Left lung (tissue), 10 donors: ENCODE results near the gene ACSL3. TPM values are rescaled to one million over a fixed set of nuclear protein-coding genes. Genes with fewer than 3 reads are reported as not detected.

ENCODE experiments used
- ATAC-seq: fragments of 200-7000 bp; cut with Tn5 transposase; one replicate; pipeline ENCODE4 v1.9.1; 2020; ENCODE audit warnings: moderate library complexity
- DNase-seq, 4 donors: peaks; one replicate each; pipeline ENCODE4 v3.0.0-alpha.2; 2013 to 2020
- H3K27ac ChIP-seq, 2 donors: fragments of 200-600 bp; sonication (generic) in 1 of 2; one replicate each; pipeline versions ENCODE4 v1.5.0 to v1.8.0; 2020 to 2021
- H3K27me3 ChIP-seq, 2 donors: fragments of 200-600 bp; sonication (generic) in 1 of 2; one replicate each; pipeline versions ENCODE4 v1.5.0 to v1.8.0; 2020 to 2021
- H3K36me3 ChIP-seq, 2 donors: fragments of 200-600 bp; sonication (generic) in 1 of 2; one replicate each; pipeline versions ENCODE4 v1.5.0 to v1.8.0; 2020 to 2021
- H3K4me1 ChIP-seq, 2 donors: fragments of 200-600 bp; one replicate each; pipeline ENCODE4 v1.8.0; 2021
- H3K4me3 ChIP-seq, 2 donors: fragments of 200-600 bp; sonication (generic) in 1 of 2; one replicate each; pipeline versions ENCODE4 v1.5.0 to v1.8.0; 2020 to 2021; ENCODE audit warnings: mild to moderate bottlenecking in 1 of 2
- H3K9me3 ChIP-seq, 2 donors: fragments of 200-600 bp; sonication (generic) in 1 of 2; one replicate each; pipeline versions ENCODE4 v1.5.0 to v1.8.0; 2020 to 2021
- CTCF ChIP-seq, 2 donors: fragments of 200-600 bp; sonication (generic) in 1 of 2; IDR thresholded peaks; one replicate each; pipeline versions ENCODE4 v1.5.0 to v1.8.0; 2021; ENCODE audit warnings: antibody characterized with exemption in 2 of 2
- intact Hi-C, 2 donors: fragments of 100-400 bp; cut with DNase I; formaldehyde crosslinking; loops; one replicate each; pipeline versions ENCODE4 v1.11.2 to v1.14.2; 2022
- polyA plus RNA-seq, 6 donors: library from polyadenylated mRNA; unstranded; fragments of 120-200 nt; gene quantifications; one replicate each; pipeline ENCODE4 v1.2.1, GENCODE V29; 2013; ENCODE audit not compliant: insufficient read length in 6 of 6
- total RNA-seq, 2 donors: library from RNA; stranded (reverse); fragmentation: NEBNext Ultra II Directional; extraction: Animal tissue kit (Norgen Biotek cat#: 25700); gene quantifications; one replicate each; pipeline ENCODE4 v1.2.1, GENCODE V29; 2021
- donor health status: DM: no; HTN: yes; CAD: no.
- donor health status: DM: no; HTN: no; CAD: no.

ACSL3 gene
- total and polyA plus RNA-seq, 8 donors: 55.1 to 102 (median 61.0) TPM

- H3K9me3 ChIP-seq: no peaks in the 10 kb centered on the region
- no peaks in the 10 kb centered on the region for H3K27me3 ChIP-seq
- H3K4me1 ChIP-seq: peaks cover 0 to 30% of the 10 kb centered on the region in 2 donors
- H3K27ac ChIP-seq: peak overlapping the region in 1 of 2 donors; percentile 55
- H3K36me3 ChIP-seq: no peaks in the 10 kb centered on the region
- no peak overlapping the region for H3K4me3 ChIP-seq
- peak; percentile 50 to 67 for TF ChIP-seq CTCF (IDR thresholded peaks at IDR 0.05)
- peak in 1 of 4 donors; percentile 55 for DNase-seq
- ATAC-seq: peak; percentile 82
- intact Hi-C loops: loop anchor here in 1 of 2 donors (5.0 kb wide), 1 partner anchor 196 kb away; no protein-coding TSS in a partner anchor
Measured at GRCh38 chr2:222903234-222904220, 42.7 kb downstream of the ACSL3 start.

- ATAC-seq (peak; percentile 64), DNase-seq (no peak)
- peaks cover 0 to 23% of the 10 kb centered on the region in 2 donors for H3K4me1 ChIP-seq
- H3K27me3 ChIP-seq: no peaks in the 10 kb centered on the region
- no peak for TF ChIP-seq CTCF (IDR thresholded peaks at IDR 0.05)
- no peaks in the 10 kb centered on the region for H3K9me3 ChIP-seq
- no peak overlapping the region for H3K4me3 ChIP-seq
- peaks cover 0 to 9% of the 10 kb centered on the region in 2 donors for H3K36me3 ChIP-seq
- intact Hi-C loops: loop anchor here in 1 of 2 donors (5.0 kb wide), 1 partner anchor 197 kb away; no protein-coding TSS in a partner anchor
- peak overlapping the region in 1 of 2 donors; percentile 55 for H3K27ac ChIP-seq
Measured at GRCh38 chr2:222904557-222905258, 43.9 kb downstream of the ACSL3 start.

GRCh38 chr2:222907048-222907447, 46.2 kb downstream of the ACSL3 start:
- Histone ChIP-seq H3K36me3 (peaks cover 0 to 20% of the 10 kb centered on the region in 2 donors), H3K4me3 (no peak overlapping the region), H3K9me3 (no peaks in the 10 kb centered on the region), H3K27ac (no peak overlapping the region), H3K27me3 (no peaks in the 10 kb centered on the region), H3K4me1 (peaks cover 0 to 30% of the 10 kb centered on the region in 2 donors)
- no peak for ATAC-seq
- TF ChIP-seq CTCF (IDR thresholded peaks at IDR 0.05): no peak
- intact Hi-C loops: no loop called here
- DNase-seq: no peak

GRCh38 chr2:222907790-222908441, 47.1 kb downstream of the ACSL3 start:
- intact Hi-C loops: no loop called here

More at GRCh38 chr2:222907790-222908441, 47.1 kb downstream of the ACSL3 start:
- no peak overlapping the region for H3K4me3 ChIP-seq
- H3K9me3 ChIP-seq: no peaks in the 10 kb centered on the region
- H3K27me3 ChIP-seq: no peaks in the 10 kb centered on the region
- peaks cover 0 to 38% of the 10 kb centered on the region in 2 donors for H3K4me1 ChIP-seq
- no peak overlapping the region for H3K27ac ChIP-seq
- peak in 1 of 4 donors; percentile 13 for DNase-seq
- no peak for TF ChIP-seq CTCF (IDR thresholded peaks at IDR 0.05)
- no peak for ATAC-seq
- H3K36me3 ChIP-seq: peaks cover 0 to 20% of the 10 kb centered on the region in 2 donors
